ENCODE data around the gene GAD2. TPM values are rescaled to one million over a fixed set of nuclear protein-coding genes. Genes with fewer than 3 reads are reported as not detected.

GAD2 gene
- total and polyA plus RNA-seq, 9 of the 15 experiments (the other 6 are each of a cell fraction or from before 2014, with no cell fraction given), result not detected

DNA sequence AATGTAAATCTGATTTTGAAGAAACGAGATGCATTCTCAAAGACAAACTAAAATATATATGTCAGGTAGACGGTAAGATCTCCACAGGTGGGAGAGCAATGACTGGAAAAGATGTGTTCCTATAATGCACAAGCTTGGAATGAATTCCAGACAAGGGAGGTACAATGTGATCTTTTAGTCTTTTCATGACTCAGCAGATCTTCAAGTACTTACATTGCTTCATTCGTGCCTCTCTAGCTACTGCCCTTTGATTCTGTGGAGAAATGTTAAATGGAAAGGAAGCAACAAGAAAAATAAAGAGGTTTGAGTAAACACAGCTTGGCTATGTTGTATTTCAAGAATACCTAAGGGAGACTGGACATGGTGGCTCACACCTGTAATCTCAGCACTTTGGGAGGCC is 106.6 kb downstream of the GAD2 start (continued):
- TF ChIP-seq NFE2L1 (tag; IDR thresholded peaks at IDR 0.05; ENCODE audit: borderline replicate concordance, low read depth) (peak; percentile 63; the same call in 1 of the 2 replicates), ZNF551 (CRISPR knock-in tag; IDR thresholded peaks at IDR 0.05) (no peak), CBX5 (IDR thresholded peaks at IDR 0.05; ENCODE audit: borderline replicate concordance, low read depth) (no peak), MAFG (tag; conservative IDR thresholded peaks at IDR 0.05) (peak; percentile 89), IRF2 (CRISPR knock-in tag; IDR thresholded peaks at IDR 0.05) (no peak), C11orf30 (IDR thresholded peaks at IDR 0.05; ENCODE audit: low read depth) (peak; percentile 80)
- TF ChIP-seq, protein P1, sequence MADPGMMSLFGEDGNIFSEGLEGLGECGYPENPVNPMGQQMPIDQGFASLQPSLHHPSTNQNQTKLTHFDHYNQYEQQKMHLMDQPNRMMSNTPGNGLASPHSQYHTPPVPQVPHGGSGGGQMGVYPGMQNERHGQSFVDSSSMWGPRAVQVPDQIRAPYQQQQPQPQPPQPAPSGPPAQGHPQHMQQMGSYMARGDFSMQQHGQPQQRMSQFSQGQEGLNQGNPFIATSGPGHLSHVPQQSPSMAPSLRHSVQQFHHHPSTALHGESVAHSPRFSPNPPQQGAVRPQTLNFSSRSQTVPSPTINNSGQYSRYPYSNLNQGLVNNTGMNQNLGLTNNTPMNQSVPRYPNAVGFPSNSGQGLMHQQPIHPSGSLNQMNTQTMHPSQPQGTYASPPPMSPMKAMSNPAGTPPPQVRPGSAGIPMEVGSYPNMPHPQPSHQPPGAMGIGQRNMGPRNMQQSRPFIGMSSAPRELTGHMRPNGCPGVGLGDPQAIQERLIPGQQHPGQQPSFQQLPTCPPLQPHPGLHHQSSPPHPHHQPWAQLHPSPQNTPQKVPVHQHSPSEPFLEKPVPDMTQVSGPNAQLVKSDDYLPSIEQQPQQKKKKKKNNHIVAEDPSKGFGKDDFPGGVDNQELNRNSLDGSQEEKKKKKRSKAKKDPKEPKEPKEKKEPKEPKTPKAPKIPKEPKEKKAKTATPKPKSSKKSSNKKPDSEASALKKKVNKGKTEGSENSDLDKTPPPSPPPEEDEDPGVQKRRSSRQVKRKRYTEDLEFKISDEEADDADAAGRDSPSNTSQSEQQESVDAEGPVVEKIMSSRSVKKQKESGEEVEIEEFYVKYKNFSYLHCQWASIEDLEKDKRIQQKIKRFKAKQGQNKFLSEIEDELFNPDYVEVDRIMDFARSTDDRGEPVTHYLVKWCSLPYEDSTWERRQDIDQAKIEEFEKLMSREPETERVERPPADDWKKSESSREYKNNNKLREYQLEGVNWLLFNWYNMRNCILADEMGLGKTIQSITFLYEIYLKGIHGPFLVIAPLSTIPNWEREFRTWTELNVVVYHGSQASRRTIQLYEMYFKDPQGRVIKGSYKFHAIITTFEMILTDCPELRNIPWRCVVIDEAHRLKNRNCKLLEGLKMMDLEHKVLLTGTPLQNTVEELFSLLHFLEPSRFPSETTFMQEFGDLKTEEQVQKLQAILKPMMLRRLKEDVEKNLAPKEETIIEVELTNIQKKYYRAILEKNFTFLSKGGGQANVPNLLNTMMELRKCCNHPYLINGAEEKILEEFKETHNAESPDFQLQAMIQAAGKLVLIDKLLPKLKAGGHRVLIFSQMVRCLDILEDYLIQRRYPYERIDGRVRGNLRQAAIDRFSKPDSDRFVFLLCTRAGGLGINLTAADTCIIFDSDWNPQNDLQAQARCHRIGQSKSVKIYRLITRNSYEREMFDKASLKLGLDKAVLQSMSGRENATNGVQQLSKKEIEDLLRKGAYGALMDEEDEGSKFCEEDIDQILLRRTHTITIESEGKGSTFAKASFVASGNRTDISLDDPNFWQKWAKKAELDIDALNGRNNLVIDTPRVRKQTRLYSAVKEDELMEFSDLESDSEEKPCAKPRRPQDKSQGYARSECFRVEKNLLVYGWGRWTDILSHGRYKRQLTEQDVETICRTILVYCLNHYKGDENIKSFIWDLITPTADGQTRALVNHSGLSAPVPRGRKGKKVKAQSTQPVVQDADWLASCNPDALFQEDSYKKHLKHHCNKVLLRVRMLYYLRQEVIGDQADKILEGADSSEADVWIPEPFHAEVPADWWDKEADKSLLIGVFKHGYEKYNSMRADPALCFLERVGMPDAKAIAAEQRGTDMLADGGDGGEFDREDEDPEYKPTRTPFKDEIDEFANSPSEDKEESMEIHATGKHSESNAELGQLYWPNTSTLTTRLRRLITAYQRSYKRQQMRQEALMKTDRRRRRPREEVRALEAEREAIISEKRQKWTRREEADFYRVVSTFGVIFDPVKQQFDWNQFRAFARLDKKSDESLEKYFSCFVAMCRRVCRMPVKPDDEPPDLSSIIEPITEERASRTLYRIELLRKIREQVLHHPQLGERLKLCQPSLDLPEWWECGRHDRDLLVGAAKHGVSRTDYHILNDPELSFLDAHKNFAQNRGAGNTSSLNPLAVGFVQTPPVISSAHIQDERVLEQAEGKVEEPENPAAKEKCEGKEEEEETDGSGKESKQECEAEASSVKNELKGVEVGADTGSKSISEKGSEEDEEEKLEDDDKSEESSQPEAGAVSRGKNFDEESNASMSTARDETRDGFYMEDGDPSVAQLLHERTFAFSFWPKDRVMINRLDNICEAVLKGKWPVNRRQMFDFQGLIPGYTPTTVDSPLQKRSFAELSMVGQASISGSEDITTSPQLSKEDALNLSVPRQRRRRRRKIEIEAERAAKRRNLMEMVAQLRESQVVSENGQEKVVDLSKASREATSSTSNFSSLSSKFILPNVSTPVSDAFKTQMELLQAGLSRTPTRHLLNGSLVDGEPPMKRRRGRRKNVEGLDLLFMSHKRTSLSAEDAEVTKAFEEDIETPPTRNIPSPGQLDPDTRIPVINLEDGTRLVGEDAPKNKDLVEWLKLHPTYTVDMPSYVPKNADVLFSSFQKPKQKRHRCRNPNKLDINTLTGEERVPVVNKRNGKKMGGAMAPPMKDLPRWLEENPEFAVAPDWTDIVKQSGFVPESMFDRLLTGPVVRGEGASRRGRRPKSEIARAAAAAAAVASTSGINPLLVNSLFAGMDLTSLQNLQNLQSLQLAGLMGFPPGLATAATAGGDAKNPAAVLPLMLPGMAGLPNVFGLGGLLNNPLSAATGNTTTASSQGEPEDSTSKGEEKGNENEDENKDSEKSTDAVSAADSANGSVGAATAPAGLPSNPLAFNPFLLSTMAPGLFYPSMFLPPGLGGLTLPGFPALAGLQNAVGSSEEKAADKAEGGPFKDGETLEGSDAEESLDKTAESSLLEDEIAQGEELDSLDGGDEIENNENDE (IDR thresholded peaks at IDR 0.05; ENCODE audit: low read depth, low read length), result no peak

Measured in K562 (cell line).